Esophagus squamous epithelium (tissue), 4 donors: ENCODE data around the gene RAPGEFL1.
"Not testable (repeated sequence)": the region's sequence is repeated elsewhere in the genome, so short reads cannot be mapped to it uniquely, and the experiment has no call there.

Experiments used
- POLR2A ChIP-seq, 4 donors: fragments of 450-650 bp; IDR thresholded peaks; one replicate each; pipeline ENCODE4 v1.6.1; 2017; ENCODE audit warnings: antibody characterized with exemption in 4 of 4, mild to moderate bottlenecking in 4 of 4, moderate library complexity in 3 of 4
- TF ChIP-seq, protein P1 (sequence below), 6 experiments: fragments of 450-650 bp in 4 of 6; fragments of 200-600 bp in 2 of 6; sonication (generic) in 2 of 6; IDR thresholded peaks; one replicate each; pipeline ENCODE4 v1.5.1; 2016 to 2019; ENCODE audit warnings: antibody characterized with exemption in 6 of 6, mild to moderate bottlenecking in 4 of 6, moderate library complexity in 4 of 6

DNA sequence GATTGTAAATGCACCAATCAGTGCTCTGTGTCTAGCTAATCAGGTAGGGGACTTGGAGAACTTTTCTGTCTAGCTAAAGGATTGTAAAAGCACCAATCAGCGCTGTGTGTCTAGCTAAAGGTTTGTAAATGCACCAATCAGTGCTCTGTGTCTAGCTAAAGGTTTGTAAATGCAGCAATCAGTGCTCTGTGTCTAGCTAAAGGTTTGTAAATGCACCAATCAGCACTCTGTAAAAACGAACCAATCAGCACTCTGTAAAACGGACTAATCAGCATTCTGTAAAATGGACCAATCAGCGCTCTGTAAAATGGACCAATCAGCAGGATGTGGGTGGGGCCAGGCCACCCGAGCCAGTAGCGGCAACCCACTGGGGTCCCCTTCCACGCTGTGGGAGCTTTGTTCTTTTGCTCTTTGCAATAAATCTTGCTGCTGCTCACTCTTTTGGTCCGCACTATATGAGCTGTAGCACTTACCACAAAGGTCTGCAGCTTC lies 20.7 kb downstream of the RAPGEFL1 start:
- TF ChIP-seq, protein P1, sequence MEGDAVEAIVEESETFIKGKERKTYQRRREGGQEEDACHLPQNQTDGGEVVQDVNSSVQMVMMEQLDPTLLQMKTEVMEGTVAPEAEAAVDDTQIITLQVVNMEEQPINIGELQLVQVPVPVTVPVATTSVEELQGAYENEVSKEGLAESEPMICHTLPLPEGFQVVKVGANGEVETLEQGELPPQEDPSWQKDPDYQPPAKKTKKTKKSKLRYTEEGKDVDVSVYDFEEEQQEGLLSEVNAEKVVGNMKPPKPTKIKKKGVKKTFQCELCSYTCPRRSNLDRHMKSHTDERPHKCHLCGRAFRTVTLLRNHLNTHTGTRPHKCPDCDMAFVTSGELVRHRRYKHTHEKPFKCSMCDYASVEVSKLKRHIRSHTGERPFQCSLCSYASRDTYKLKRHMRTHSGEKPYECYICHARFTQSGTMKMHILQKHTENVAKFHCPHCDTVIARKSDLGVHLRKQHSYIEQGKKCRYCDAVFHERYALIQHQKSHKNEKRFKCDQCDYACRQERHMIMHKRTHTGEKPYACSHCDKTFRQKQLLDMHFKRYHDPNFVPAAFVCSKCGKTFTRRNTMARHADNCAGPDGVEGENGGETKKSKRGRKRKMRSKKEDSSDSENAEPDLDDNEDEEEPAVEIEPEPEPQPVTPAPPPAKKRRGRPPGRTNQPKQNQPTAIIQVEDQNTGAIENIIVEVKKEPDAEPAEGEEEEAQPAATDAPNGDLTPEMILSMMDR (IDR thresholded peaks at IDR 0.05): not testable (repeated sequence)
- not testable (repeated sequence) for TF ChIP-seq POLR2A (IDR thresholded peaks at IDR 0.05)
